LoVo (cell line): ENCODE results near the gene MYH7.

Experiments
- DNase-seq: peaks from one replicate; pipeline ENCODE4 v3.0.0-alpha.2; 2016; ENCODE audit warnings: low spot score

Gene MYH7

DNA sequence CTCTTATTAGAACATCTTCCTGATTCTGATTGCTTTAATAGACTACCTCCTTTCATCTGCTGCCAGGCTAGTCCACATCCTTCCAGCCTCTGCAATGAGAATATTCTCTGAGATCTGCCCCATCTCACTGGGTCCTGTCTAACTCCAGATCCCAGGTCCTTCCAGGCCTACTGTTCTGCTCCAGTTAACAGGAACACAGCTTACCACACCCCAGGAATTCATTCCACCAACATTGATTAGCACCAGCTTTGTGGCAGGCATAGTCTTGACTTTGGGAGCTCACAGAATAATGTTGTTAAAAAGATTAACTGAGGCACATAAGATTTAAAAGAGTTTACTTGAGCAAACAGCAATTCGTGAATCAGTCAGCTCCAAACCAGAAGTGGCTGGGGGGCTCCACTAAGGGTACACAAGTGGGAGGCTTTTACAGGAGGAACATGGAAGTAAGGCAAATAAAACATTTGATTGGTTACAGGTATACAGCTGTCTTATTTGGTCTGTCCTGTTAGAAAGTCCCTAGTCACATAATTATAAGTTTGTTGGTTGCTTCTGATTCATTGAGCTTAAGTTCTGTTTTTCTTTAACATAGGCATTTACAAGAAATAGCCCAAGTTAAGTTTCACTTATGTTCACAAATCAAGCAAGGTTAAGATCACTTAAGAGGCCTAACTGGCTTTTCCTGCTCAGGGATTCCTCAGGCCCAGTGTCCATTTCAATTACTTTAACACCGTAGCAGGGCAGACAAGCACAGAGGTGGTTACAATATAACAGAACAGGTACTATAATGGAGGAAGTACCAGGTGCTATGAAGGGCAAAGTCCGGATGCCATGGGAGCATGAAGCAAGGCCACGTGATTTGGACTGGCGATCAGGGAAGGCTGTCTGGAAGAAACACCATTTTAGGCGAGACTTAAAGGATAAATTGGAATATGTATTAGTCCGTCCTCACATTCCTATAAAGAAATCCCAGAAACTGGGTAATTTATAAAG lies 12.2 kb upstream of the MYH7 start:
- peak; percentile 31 for DNase-seq

DNA sequence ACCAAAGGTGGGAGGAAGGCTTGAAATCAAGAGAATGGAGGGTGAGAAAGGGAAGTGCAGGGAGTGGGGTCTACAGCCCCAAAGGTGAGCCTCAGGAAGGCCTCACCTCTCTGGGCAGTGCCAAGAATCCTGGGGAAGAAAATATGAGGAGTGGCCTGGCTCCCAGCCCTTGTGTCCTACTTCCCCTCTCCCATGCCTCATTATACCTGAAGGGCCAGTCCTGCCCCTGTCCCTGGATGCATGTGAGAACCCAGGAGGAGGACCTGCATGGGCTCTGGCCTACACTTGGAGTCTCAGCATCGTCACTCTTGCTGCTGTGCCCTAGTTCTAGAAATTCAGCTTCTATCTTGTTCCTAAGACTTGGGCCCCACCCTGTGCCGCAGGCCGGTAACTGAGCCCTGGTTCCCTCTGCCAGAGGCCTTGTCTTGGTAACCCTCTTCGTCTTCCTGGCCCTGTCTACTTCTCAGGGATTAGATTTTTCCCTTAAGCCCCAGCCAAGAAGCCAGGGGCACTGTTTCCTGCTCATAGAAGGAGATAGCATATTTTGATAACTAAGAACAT lies 10.9 kb upstream of the MYH7 start:
- no peak for DNase-seq

DNA sequence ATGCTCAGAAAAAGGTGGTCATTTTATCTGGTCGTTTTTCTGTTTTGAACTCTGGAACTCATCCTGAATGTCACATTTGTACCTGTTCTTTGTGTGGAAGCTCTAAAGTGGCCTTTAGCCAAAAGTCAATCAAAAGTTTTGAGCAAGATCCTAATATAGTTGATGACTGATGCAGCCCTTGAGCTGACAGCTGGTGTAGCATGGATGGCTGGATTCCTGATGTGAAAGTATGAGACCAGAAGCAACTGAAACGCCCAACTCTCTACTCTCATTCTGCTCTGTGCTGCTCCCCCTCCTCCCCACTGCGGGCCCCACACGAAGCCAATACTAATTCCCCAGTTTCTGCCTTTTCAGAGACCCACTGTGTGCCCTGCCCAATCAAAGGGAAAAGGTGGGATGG lies 10.3 kb upstream of the MYH7 start:
- no peak for DNase-seq

DNA sequence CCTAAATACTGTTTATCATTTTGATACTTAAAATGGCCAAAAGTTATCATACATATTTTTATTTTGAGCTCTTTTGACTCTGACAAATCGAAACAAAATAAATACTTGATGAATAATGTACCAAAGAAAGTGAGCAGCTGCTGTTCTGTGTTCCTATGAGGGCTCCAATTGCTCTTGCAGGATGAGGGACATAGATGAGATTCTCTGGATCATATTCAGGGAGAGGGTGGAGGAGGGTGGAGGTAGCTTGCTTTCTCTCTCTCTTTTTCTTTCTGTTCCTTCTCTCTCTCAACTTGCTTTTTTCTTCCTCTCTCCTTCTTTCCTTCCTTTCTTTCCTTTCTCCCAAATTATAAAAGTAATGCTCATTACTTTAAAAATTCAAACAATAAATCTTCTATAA lies 8.9 kb upstream of the MYH7 start:
- no peak for DNase-seq

DNA sequence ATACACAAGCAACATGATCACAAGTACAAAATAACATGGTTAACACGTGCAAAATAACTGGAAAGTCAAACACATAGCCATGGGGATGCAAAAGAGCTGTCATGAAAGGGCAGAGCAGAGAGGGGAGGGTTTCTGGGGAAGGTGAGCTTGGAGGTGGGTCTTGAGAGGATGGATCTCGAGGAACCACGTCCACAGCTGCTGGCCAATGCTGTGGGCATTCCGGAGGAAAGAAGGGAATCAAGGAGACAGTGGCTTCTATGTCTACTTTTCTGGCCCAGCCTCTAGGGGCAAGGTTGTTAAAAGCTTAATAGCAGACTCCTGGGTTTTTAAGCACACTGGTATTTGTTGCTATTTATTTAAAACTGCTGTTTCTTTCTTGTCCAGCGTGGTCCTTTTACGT lies 8.4 kb upstream of the MYH7 start:
- DNase-seq, result no peak

DNA sequence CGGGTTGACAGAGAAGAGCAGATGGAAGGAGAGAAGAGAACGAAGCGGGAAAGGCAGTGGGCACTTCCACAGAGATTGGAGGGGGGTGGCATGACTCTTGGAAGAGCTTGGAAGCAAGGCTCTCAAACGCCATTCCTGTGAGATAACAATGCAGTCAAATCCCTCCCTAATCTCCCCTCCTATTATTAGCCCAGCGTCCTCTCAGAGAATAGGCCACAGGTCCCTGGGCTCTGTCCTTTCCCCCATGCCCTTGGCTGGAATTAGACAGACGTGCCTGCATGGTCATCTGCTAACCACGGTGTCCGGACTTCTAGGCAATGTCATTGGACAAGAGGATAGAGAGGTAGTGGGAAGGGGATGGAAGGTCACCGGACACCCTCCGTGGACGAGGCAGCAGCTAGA lies 8.0 kb upstream of the MYH7 start:
- DNase-seq, result no peak

DNA sequence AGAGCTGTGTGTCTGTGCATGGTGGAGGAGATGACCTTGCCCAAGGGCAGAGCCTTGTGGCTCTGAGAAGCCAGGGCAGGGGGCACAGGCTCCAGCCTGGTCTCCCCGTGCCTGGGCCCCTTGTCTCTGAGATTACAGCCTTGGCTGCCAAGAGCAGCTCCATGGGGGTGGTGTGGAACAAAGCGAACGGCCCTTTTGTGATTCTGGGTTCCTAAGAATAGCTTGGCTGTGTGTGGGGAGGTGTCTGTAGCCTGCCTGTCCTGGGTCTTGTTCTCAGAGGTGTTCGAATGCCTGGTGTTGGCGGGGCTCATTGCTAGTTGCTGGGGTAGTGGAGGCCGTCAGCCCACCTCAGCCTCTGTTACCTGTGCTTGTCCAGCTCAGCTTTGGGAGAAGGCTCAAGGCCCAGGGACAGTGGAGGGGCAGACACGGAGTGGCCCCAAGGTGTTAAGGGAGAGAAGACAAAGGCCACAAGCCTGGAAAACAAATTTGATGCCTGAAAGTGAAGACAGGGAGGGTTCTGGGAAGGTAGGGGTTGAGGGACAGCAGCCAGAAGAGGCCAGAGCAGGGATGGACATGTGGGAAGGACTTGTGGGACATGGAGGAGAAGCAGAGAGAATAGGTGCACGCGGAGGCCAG lies 7.4 kb upstream of the MYH7 start:
- DNase-seq, result no peak

DNA sequence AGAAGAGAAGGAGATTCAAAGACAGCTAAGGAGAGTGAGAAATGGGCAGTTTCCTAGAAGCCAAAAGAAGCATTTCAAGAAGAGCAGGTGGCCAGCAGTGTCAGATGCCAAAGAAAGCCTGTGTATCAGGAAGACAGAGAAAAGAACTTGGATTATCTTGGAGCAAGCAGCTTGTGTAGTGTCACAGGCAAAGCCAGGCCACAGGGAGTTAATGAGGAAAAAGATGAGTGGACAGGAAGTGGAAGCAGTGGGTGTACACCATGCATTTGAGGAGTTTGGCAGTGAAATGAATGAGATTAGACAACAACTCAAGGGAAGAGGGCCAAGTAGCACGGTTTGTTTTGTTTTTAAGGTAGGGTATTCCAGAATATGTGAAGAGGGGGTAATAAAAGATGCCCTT lies 5.6 kb upstream of the MYH7 start:
- no peak for DNase-seq

DNA sequence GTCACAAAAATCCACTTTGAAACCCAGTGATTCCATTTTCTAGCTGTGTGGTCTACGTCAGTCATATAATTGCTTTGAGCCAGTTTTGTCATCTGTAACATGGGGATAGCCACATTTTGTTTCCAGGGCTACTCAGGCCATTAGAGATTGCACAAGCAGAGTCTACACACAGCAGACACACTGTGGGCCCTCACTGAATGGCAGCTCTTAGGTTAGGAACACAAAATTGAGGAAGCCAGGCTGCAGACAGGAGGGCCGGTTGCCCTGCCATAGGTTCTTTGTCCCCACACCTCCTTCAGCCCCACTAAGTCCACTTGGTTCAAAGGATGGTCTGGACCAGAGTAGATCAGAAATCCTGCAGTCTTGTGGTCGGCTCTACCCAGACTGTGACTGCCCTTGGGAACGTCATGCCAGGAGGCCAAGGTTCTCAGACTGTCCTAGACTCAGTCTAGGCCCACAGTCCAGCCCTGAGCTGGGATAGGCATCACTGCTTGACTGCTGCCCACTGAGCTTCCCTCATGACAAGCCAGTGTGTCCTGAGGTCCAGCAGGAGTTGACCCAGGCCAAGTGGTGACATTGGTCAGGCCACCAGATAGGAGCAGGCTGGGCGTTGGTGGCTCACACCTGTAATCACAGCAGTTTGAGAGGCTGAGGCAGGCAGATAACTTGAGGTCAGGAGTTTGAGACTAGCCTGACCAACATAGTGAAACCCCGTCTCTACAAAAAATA lies 3.8 kb upstream of the MYH7 start:
- no peak for DNase-seq

DNA sequence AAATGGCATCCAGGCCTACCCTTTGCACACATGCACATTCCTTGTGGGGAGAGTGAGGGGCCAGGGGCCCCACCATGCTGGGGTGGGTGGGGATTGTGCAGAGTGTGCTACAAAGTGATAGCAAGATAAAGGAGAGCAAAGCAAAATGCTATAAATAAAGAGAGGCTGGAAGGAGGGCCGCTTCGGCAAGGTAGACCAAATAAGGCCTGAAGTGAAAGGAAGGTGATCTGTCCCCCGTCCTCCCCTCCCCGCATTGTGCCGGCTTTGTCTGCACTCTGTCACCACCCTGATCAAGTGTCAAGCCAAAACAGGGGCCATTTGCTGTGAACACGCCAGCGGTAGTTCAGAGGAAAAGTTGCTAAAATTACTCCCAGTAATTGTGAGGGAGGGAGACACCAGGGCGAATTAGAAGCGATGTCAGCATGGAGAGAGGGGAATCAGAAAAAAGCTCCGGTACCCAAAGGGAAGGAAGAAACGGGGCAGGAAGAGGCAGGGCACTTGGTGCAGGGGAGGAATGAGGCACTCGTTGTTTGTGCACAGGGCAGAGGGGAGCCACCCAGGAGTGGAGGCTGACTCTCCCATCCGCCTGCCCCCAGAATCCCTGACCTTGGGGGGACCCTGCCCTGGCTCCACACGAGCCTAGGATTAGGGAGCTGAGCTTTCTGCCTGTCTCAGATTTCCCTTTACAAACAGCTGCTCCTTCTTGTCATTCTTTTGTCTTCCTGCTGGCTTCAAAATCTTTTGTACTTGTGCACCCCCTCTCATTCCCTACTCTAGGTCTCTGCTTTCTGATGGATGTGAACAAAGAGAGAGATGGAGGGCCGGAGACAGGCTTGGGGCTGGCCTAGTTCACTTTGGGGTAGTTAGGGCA lies 2.9 kb upstream of the MYH7 start:
- DNase-seq, result no peak

DNA sequence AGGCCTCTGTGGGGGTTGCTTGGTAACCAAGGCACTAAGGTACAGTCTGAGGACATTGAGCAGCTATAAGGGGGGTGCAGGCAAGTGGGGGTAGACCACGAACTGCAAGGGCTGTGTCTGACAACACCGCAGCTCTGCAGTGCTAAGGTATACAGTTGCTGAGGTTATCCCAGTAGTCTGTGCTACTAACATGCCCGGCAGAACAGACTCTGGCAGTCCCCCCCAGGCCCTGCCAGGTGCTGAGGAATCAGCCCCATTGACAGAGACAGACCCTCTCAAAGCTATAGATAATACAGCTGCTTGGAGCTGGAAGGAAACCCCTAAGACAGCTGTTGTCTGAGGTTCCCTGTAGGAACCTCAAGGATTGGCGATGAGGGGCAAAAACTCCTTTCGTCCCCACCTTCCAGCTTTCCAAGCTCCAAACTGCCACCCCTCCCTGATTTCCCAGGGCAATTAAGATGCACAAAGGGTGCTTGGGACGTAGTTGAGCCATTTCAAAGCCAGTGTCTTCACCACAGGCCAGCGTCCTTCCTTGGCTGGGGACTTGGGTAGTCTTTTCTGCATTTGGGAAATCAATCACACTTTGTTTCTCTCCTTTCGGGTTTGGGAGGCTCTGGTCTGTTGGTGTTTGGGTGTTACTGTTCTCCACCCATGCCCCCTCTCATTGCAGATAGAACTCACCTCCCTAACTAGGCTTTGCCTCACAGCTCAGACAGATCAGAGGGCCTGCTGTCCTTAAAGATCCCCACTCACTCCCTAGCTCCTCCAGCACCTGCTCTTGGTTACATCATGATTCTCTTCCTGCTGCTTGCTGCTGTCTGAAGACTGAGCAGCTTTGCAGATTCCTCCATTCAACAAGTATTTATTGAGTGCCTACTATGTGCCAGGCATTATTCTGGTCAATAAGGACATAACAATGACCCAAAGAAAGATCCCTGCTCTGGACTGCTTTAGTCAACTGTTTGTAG lies 2.0 kb upstream of the MYH7 start:
- no peak for DNase-seq

DNA sequence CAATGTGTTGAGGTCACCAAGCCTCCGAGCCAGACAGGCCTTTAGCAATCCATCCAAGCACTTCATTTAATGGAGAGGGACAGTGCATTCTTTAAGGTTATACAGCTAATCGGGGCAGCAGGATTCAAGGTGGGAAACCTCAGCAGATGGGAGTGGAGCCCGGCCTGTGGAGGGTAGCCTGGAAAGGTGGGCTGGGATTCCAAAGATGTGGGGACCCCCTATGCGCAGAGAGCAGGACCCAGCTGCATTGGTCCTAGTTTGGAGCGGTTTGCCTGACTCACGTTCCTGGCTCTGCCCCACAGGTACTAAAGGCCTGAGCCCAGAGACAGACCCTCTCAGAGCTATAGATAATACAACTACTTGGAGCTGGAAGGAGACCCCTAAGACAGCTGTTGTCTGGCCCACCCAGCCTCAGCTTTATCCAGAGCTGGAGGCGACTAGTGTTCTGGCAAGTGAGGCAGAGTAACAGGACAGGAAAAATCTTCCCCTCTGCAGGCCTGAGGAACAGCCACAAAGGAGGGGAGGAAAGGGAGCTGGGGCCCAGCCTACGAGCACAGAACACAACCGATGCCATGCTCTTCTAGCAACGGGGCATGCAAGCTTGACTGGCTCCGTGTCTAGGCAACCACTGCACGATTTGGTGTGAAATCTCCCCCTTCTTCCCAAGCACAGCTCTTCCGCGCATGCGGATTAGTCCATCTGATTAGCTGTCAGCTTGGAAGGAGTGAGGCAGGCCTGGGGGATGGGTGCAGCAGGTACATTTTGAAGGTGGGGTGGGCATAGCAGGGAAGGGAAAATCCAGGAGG lies 1.1 kb upstream of the MYH7 start:
- no peak for DNase-seq

DNA sequence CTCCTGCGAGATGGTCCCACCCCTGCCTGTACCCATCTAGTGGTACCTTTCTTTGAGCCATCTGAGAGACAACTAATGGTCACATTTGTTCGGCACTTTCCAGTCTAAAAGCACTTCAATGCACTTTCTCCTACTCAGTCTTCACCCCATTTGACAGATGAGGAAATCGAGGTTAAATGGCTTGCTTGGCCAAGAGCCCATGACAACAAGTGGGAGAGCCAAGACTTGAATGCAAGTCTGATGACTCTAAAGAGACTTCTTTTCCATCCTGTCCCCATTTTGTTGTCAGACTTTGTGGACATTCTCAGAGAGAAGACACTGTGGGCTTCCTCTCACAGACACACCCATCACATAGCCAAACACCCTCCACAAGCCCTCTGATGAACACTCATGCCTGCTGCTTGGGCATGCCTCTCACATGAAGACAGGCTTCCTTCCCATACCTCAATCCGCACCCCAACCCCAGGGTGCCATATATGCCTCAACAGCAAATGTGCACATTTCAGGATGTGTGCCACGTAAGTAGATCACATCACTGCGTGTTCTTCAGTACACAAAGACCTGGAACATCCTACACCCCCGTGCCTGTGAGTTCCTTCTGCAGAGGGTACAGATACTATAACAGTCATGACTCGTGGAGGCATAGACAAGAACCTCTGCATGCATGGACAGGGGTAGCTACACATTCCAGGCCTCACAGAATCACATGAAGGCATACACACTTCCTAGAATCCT lies 805 bp downstream of the MYH7 start:
- no peak for DNase-seq

DNA sequence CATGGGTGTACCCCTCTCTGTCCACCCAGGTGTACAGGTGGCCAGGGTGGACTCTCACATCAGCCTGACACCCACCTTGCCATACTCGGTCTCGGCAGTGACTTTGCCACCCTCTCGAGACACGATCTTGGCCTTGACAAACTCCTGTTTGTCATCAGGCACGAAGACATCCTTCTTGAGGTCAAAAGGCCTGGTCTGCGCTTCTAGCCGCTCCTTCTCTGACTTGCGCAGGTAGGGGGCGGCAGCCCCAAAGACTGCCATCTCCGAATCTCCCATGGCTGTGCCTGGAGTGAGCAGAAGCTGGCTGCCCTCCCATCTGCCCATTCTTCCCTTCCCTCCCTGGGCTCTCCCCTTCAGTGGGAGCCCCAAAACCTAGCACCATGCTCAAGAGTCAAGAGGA lies 2.0 kb downstream of the MYH7 start:
- DNase-seq, result no peak

DNA sequence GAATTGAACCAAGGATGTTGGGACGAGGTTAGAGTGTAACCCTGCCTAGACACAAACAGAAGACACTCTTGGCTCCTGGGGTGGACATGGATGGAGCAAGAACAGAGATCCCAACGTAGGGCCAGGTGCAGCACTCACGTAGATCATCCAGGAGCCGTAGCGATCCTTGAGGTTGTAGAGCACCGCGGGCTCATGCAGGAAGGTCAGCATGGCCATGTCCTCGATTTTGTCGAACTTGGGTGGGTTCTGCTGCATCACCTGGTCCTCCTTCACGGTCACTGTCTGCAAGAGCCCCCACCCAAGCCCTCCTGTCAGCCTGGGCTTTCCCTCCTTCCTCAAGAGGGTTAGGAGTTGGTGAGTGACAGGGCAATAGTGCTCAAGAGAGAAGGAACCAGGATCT lies 2.5 kb downstream of the MYH7 start:
- DNase-seq, result no peak

DNA sequence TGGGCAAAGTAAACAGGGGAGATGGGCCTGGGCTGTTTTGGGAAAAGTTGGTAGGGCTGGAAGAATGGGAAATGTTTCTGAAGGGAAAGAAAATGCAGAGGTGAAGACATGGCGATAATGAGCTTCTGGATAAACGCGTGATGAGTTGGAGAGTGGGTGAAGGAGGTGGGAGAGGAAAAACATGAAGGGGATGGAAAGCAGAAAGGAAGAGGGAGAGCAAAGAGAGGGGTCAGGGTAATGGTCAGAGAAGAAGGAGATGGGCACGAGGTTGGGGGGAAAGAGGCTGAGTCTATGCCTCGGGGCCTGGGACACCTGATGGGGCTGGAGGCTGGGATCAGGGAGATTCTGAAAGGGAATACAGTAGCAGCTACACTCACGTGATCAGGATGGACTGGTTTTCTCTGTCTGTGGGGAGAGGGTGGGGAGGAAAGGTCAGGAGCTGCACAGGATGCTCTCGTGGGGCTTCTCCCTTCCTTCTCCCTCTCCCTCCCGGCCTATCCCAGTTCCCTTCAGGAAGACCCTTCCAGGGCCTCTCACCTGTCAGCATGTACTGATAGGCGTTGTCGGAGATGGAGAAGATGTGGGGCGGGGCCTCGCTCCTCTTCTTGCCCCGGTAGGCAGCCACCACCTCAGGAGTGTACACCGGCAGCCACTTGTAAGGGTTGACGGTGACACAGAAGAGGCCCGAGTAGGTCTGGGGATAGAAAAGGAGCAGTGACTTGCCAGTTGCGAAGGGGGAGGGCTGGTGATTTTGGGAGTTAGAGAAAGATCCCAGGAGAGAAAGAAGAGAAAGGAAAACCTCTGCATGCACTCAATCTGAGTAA lies 3.1 kb downstream of the MYH7 start:
- DNase-seq, result no peak

DNA sequence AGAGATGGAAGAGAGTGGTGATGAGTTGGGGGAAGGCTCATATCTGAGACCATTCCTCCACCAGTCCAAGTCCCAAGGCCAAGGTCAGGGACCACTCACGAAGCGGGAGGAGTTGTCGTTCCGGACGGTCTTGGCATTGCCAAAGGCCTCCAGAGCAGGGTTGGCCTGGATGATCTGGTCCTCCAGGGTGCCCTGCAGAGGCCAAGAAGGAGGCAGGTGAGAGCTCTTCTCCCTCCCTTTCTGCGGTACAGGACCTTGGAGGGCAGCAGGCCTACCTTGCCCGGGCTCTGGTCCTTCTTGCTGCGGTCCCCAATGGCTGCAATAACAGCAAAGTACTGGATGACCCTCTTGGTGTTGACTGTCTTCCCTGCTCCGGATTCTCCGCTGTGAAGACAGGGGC lies 4.0 kb downstream of the MYH7 start:
- no peak for DNase-seq

DNA sequence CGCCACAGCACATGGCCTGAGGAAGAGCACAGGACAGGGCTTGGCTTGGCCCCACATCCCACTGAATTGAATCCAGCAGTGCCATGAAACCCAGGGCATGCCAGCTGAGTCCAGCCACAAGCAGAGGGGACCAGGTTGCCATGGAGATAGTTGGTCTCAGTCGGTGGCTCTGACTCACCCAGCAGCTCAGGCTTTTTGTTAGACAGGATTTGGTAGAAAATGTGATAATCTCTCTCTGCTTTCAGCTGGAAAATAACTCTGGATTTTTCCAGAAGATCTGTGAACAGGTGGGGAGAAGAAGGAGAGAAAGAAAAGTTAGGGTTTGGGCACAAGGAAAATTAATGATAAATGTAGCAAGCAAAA lies 4.8 kb downstream of the MYH7 start:
- no peak for DNase-seq
